Aorta (tissue), 5 donors: ENCODE data around the gene ETF1. TPM values are rescaled to one million over a fixed set of nuclear protein-coding genes. Genes with fewer than 3 reads are reported as not detected.

Experiments used
- ATAC-seq: fragments of 200-7000 bp; cut with Tn5 transposase; one replicate; pipeline ENCODE4 v1.9.1; 2022; ENCODE audit warnings: moderate library complexity; ENCODE audit not compliant: low FRiP score
- DNase-seq, 2 donors: peaks; one replicate each; pipeline ENCODE4 v3.0.0-alpha.2; 2020
- H3K27ac ChIP-seq, 2 donors: one replicate each; pipeline ENCODE4 v1.5.1; 2013; ENCODE audit warnings: low read length in 2 of 2, mild to moderate bottlenecking in 2 of 2, moderate library complexity in 2 of 2, control low read depth in 1 of 2, inconsistent platforms in 1 of 2, low read depth in 1 of 2
- H3K27me3 ChIP-seq, 2 donors: one replicate each; pipeline ENCODE4 v1.6.1; 2013; ENCODE audit warnings: control low read depth in 1 of 2, low read length in 1 of 2, mild to moderate bottlenecking in 1 of 2, moderate library complexity in 1 of 2; ENCODE audit not compliant: insufficient read depth in 2 of 2, control insufficient read depth in 1 of 2
- H3K36me3 ChIP-seq, 2 donors: one replicate each; pipeline ENCODE4 v1.6.1; 2013; ENCODE audit warnings: control low read depth in 1 of 2, low read length in 1 of 2, mild to moderate bottlenecking in 1 of 2; ENCODE audit not compliant: insufficient read depth in 2 of 2, control insufficient read depth in 1 of 2
- H3K4me1 ChIP-seq, 2 donors: one replicate each; pipeline ENCODE4 v1.6.1; 2013; ENCODE audit warnings: low read length in 2 of 2, control low read depth in 1 of 2, mild to moderate bottlenecking in 1 of 2, moderate library complexity in 1 of 2; ENCODE audit not compliant: insufficient read depth in 2 of 2, control insufficient read depth in 1 of 2
- H3K4me3 ChIP-seq, 2 donors: one replicate each; pipeline ENCODE4 v1.5.1; 2013; ENCODE audit warnings: low read length in 2 of 2, control low read depth in 1 of 2, mild to moderate bottlenecking in 1 of 2
- H3K9me3 ChIP-seq: one replicate; pipeline ENCODE4 v1.6.1; 2013; ENCODE audit warnings: mild to moderate bottlenecking, low read length; ENCODE audit not compliant: control insufficient read depth
- WGBS, 2 donors: extraction: QIAGEN DNeasy Blood & Tissue Kit; methylation state at CpG; one replicate each; pipeline ENCODE4 v1.1.7; 2013; 5-methylcytosine and 5-hydroxymethylcytosine counted together
- intact Hi-C, 2 donors: fragments of 100-400 bp; cut with DNase I; formaldehyde crosslinking; loops; one replicate each; pipeline versions ENCODE4 v1.14.2 to v1.15.0; 2022
- polyA plus RNA-seq, 2 donors: library from polyadenylated mRNA; stranded (reverse); fragments of 200-250 nt; gene quantifications; one replicate each; pipeline ENCODE4 v1.2.3, GENCODE V29; 2013
- total RNA-seq, 2 donors: library from RNA; stranded (reverse); fragmentation: NEBNext Ultra II Directional; extraction: Animal tissue kit (Norgen Biotek cat#: 25700); gene quantifications; one replicate each; pipeline ENCODE4 v1.2.1, GENCODE V29; 2021
- donor health status: healthy with polysubstance abuse.
- donor health status: Bipolar disorder and iron deficiency.
- donor health status: DM: no; HTN: no; CAD: no.
- donor health status: DM: no; HTN: no; CAD: no.
- donor health status: DM: yes; HTN: yes; CAD: no.

The ETF1 gene
- total and polyA plus RNA-seq, 4 donors: 48.5 to 101 (median 74.4) TPM

DNA sequence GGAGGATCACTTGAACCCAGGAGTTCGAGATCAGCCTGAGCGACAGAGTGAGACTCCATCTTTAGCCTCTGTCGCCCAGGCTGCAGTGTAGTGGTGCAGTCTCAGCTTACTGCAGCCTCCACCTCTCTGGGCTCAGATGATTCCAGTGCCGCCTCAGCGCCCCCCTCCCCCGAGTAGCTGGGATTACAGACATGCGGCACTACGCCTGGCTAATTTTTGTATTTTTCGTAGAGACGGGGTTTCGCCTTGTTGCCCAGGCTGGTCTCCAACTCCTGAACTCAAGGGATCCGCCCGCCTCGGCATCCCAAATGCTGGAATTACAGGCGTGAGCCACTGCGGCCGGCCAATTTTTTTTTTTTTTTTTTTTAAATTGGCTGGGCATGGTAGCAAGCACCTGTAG, 34.4 kb upstream of the ETF1 start:
- Histone ChIP-seq H3K9me3 (no peaks in the 10 kb centered on the region), H3K4me3 (no peak overlapping the region), H3K27ac (no peak overlapping the region), H3K36me3 (no peaks in the 10 kb centered on the region), H3K4me1 (peaks cover 0 to 2% of the 10 kb centered on the region in 2 donors), H3K27me3 (no peaks in the 10 kb centered on the region)
- DNase-seq (no peak), ATAC-seq (no peak)
- intact Hi-C loops: loop anchor here in 1 of 2 donors (5.0 to 10.0 kb wide), 2 partner anchors 685 to 767 kb away; partner anchors contain the start of gene PAIP2
- WGBS, 2 donors: 94 to 95% methylated on average over 17 of the region's 17 CpGs

DNA sequence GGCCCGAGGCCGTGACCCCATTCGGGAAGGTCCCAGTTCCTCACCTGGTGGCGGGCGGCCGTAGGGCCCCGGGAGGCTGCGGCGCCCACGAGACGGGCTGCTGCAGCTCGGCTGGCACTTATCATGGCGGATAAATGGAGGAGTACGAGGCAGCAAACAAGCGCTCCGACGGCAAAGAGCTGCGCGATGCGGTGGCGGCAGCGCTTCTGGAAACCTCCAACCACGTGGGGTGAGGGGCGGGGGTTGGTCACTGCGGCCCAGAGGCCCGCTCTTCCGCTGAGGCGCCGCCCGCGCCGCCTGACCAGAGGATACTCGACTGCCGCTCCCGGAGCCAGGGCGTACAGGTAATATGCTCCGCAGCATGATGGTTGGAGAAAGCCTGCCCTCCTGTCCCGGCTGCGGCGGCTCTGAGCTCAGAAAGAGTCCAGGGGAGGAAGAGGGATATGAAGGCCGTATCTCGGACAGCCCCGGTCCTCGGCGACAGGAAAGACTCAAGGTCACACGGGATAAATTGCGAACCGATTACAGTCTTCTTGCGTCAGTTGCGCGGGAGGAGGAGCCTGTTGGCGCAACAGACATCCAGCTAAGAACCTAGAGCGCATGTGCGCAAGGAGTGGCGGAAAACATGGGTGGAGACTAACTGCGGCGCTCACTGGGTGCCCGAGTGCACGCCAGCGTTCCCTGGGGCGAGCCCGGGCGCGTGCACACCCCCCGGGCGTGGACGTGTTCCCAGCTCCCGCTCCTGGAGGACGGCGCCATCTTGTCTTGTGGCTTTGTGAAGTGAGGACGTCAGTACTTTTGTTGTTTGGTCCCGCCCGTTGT, 32.4 kb upstream of the ETF1 start, which contains the start of gene HSPA9:
Gene HSPA9 (minus strand): TSS at position 208 of the 822 bp plus-strand sequence. CDS start 83 bp downstream, at position 125.
- intact Hi-C loops: loop anchor here in 1 of 2 donors (5.0 to 10.0 kb wide), 2 partner anchors 687 to 769 kb away; partner anchors contain the start of gene PAIP2
- H3K36me3 ChIP-seq: peaks cover 2 to 6% of the 10 kb centered on the region in 2 donors
- H3K4me3 ChIP-seq: peak within 1 kb of the TSS; percentile 93 to 97
- H3K27me3 ChIP-seq: no peaks in the 10 kb centered on the region
- no peaks in the 10 kb centered on the region for H3K9me3 ChIP-seq
- ATAC-seq (peak; percentile 98), DNase-seq (peak; percentile 98 to 99)
- H3K27ac ChIP-seq: peak within 1 kb of the TSS; percentile 62 to 96
- 0 to 1% methylated on average over 67 to 73 of the region's 73 CpGs for WGBS, 2 donors
- peaks cover 0 to 2% of the 10 kb centered on the region in 2 donors for H3K4me1 ChIP-seq

DNA sequence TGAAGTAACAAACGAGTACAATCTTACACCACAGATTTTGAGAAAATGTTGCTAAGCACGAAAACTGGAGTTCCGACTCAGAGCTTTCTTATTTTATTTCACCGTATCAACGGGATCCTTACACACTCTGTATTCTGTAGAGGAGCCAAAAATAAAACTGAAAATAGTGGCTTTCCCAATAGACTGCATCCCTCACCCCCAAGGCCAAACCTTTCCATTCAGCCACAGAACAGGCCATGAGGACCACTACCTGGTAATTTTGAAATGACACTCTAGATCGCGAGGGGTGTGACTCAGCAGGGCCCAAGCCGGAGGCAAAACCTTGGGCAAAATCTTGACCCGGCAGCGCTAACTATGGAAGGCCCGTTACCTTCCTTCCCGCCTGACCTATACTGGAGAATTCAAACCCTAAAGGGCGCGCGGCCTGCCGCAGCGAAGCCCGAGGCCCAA, 31.7 kb upstream of the ETF1 start:
- Histone ChIP-seq H3K36me3 (peaks cover 2 to 6% of the 10 kb centered on the region in 2 donors), H3K27ac (peak overlapping the region; percentile 62 to 96), H3K4me1 (peaks cover 0 to 2% of the 10 kb centered on the region in 2 donors), H3K9me3 (no peaks in the 10 kb centered on the region), H3K4me3 (peak overlapping the region; percentile 93 to 97), H3K27me3 (no peaks in the 10 kb centered on the region)
- DNase-seq: no peak
- 0% methylated on average over 18 of the region's 18 CpGs for WGBS, 2 donors
- ATAC-seq: peak; percentile 1
- intact Hi-C loops: loop anchor here in 1 of 2 donors (5.0 to 10.0 kb wide), 2 partner anchors 688 to 770 kb away; partner anchors contain the start of gene PAIP2

DNA sequence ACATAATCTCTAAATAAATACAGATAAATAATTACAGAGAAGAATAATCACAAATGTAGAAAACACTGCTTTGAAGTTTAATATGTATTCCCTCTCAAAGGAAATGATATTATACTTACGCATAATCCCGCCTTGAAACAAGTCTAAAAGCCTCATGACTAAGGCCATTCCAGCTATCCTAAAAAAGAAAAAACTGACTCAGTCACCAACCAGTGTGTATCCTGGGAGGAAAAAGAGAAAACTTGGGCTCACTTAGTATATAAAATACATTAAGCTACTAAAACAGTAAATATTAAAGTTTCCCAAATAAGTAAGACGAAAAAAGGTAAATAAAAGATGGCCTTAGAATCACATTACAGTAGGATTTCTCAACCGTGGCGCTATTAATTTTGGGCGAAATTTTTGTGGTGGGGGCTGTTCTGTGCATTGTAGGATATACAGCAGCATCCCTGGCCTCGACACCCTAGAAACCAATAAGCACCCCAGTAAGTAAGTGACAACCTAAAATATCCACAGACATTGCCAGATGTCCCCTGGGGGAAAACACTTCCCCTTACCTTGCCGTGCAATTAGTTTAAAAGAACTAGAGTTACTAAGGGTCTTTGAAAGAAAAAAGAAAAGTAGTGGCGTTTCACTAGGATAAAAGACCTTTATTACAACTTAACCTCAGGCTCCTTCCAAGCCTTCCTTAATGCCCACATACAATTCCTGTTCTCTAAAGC, 31.1 kb upstream of the ETF1 start:
- H3K9me3 ChIP-seq: no peaks in the 10 kb centered on the region
- peaks cover 2 to 6% of the 10 kb centered on the region in 2 donors for H3K36me3 ChIP-seq
- peaks cover 0 to 2% of the 10 kb centered on the region in 2 donors for H3K4me1 ChIP-seq
- ATAC-seq: no peak
- H3K27me3 ChIP-seq: no peaks in the 10 kb centered on the region
- H3K4me3 ChIP-seq: peak overlapping the region; percentile 93 to 97
- DNase-seq: no peak
- intact Hi-C loops: loop anchor here in 1 of 2 donors (10.0 kb wide), 1 partner anchor 771 kb away; the partner anchor contains the start of gene PAIP2
- peak overlapping the region; percentile 37 to 62 for H3K27ac ChIP-seq
- 44 to 47% methylated on average over 9 of the region's 9 CpGs for WGBS, 2 donors

DNA sequence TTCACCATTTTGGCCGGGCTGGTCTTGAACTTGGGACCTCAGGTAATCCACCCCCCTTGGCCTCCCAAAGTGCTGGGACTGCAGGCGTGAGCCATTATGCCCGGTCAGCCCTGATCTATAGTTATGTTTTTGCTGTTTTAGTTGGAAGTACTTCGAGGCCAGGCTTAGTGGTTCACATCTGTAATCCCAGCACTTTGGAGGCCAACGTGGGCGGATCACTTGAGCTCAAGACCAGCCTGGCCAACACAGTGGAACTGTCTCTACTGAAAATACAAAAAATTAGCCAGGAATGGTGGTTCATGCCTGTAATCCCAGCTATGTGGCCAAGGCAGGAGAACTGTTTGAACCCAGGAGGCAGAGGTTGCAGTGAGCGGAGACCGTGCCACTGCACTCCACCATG, 30.2 kb upstream of the ETF1 start:
- H3K4me1 ChIP-seq: peaks cover 0 to 2% of the 10 kb centered on the region in 2 donors
- WGBS, 2 donors: 76 to 81% methylated on average over 8 of the region's 8 CpGs
- H3K27me3 ChIP-seq: no peaks in the 10 kb centered on the region
- intact Hi-C loops: loop anchor here in 1 of 2 donors (10.0 kb wide), 1 partner anchor 772 kb away; the partner anchor contains the start of gene PAIP2
- H3K27ac ChIP-seq: no peak overlapping the region
- DNase-seq (no peak), ATAC-seq (no peak)
- no peaks in the 10 kb centered on the region for H3K9me3 ChIP-seq
- H3K4me3 ChIP-seq: no peak overlapping the region
- H3K36me3 ChIP-seq: peaks cover 4 to 6% of the 10 kb centered on the region in 2 donors

DNA sequence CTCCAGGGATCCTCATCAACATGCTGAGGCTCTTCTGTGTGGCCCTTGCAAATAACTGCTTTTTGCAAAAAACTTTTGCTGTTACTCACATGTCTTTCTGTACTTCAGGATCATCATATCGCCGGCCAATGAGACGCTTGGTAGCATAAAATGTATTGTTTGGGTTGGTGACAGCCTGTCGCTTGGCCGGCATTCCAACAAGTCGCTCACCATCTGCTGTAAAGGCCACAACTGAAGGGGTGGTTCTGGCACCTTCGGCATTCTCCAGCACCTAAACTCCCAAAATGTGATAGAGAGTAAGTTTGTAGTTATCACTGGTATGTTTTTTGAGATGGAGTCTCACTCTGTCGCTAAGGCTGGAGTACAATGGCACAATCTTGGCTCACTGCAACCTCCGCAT, 27.8 kb upstream of the ETF1 start:
- WGBS, 2 donors: 95 to 96% methylated on average over 9 of the region's 9 CpGs
- Histone ChIP-seq H3K4me1 (peaks cover 0 to 2% of the 10 kb centered on the region in 2 donors), H3K27ac (no peak overlapping the region), H3K27me3 (no peaks in the 10 kb centered on the region), H3K9me3 (no peaks in the 10 kb centered on the region), H3K36me3 (peaks cover 4 to 9% of the 10 kb centered on the region in 2 donors), H3K4me3 (no peak overlapping the region)
- DNase-seq (no peak), ATAC-seq (no peak)
- intact Hi-C loops: loop anchor here in 1 of 2 donors (10.0 kb wide), 1 partner anchor 774 kb away; the partner anchor contains the start of gene PAIP2

DNA sequence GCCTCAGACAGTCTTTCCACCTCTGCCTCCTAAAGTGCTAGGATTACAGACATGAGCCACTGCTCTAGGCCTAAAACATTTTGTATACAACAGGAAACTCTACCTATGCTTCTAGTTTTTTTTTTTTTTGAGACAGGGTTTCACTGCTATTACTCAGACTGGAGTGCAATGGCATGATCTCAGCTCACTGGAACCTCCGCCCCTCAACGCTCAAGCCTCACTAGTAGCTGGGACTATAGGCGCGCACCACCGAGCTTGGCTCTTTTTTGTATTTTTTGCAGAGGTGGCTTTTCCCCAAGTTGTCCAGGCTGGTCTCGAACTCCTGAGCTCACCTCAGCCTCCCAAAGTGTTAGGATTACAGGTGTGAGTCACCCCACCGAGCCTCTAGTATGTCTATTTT, 26.7 kb upstream of the ETF1 start:
- no peaks in the 10 kb centered on the region for H3K27me3 ChIP-seq
- ATAC-seq: no peak
- no peaks in the 10 kb centered on the region for H3K9me3 ChIP-seq
- peaks cover 0 to 2% of the 10 kb centered on the region in 2 donors for H3K4me1 ChIP-seq
- peaks cover 9 to 11% of the 10 kb centered on the region in 2 donors for H3K36me3 ChIP-seq
- no peak overlapping the region for H3K4me3 ChIP-seq
- intact Hi-C loops: loop anchor here in 1 of 2 donors (10.0 kb wide), 1 partner anchor 775 kb away; the partner anchor contains the start of gene PAIP2
- no peak for DNase-seq
- H3K27ac ChIP-seq: no peak overlapping the region
- 90 to 94% methylated on average over 7 of the region's 7 CpGs for WGBS, 2 donors

DNA sequence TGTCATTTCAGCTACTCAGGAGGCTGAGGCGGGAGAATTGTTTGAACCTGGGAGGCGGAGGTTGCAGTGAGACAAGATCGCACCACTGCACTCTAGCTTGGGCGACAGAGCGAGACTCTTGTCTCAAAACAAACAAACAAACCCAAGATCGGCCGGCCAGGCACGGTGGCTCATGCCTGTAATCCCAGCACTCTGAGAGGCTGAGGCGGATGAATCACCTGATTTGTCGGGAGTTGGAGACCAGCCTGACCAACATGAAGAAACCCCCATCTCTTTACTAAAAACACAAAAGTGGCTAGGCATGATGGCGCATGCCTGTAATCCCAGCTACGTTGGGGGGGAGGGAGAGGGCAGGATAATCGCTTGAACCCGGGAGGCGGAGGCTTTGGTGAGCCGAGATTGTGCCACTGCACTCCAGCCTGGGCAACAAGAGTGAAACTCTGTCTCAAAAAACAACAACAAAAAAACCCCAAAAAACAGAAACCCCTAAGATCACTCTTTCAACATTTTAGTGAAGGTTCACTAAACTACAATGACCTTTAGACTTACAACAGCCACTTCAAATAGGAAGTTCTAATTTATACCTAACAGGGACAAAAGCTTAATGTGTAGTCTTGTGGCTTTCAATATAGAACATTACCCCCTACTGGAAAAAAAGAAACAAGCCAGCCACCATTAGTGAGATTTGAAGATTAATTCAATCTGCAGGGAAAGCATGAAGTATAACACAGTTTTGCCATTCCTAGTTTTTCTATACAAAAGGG, 25.2 kb upstream of the ETF1 start:
- Histone ChIP-seq H3K4me1 (no peaks in the 10 kb centered on the region), H3K36me3 (peaks cover 9 to 11% of the 10 kb centered on the region in 2 donors), H3K9me3 (no peaks in the 10 kb centered on the region), H3K27me3 (no peaks in the 10 kb centered on the region), H3K27ac (no peak overlapping the region), H3K4me3 (no peak overlapping the region)
- DNase-seq: no peak
- intact Hi-C loops: no loop called here
- WGBS, 2 donors: 84 to 85% methylated on average over 16 of the region's 16 CpGs
- ATAC-seq: no peak
